K562 (cell line): ENCODE results near the gene CD46. TPM values are rescaled to one million over a fixed set of nuclear protein-coding genes. Genes with fewer than 3 reads are reported as not detected.

ENCODE experiments used
- ATF6 ChIP-seq: sonication (generic); formaldehyde crosslinking; IDR thresholded peaks from 2 replicates; pipeline ENCODE4 v1.4.0; 2020; ENCODE audit warnings: mild to moderate bottlenecking, missing genetic modification reagents
- ETV1 ChIP-seq: fragments of 450-650 bp; conservative IDR thresholded peaks from 2 replicates; pipeline ENCODE4 v1.6.1; 2016; ENCODE audit warnings: missing genetic modification characterization, control low read depth, low read depth, missing compliant biosample characterization
- JUND ChIP-seq, 2 experiments: IDR thresholded peaks; 2 replicates in 1 of 2; 3 replicates in 1 of 2; pipeline ENCODE4 v1.6.1; 2011; ENCODE audit warnings: borderline replicate concordance in 2 of 2, low read depth in 2 of 2, low read length in 2 of 2, improper control_type of control experiment in 1 of 2, missing biosample characterization in 1 of 2, missing genetic modification characterization in 1 of 2, missing genetic modification reagents in 1 of 2
- MTA2 ChIP-seq: fragments of 450-650 bp; IDR thresholded peaks from 2 replicates; pipeline ENCODE4 v1.6.1; 2016; ENCODE audit warnings: low read depth
- MTF1 ChIP-seq: fragments of 250-450 bp; sonication (Bioruptor Pico); IDR thresholded peaks from 2 replicates; pipeline ENCODE4 v1.9.0; 2021; ENCODE audit warnings: moderate library complexity, mild to moderate bottlenecking, inconsistent platforms, borderline replicate concordance
- NKRF ChIP-seq: fragments of 450-650 bp; IDR thresholded peaks from 2 replicates; pipeline ENCODE4 v1.6.1; 2016; ENCODE audit warnings: borderline replicate concordance
- SMARCA5 ChIP-seq: fragments of 450-650 bp; IDR thresholded peaks from 2 replicates; pipeline ENCODE4 v1.6.1; 2016
- STAG1 ChIP-seq: sonication (generic); formaldehyde crosslinking; IDR thresholded peaks from 2 replicates; pipeline ENCODE4 v1.5.0; 2020; ENCODE audit warnings: missing genetic modification reagents, borderline replicate concordance
- TBL1XR1 ChIP-seq, 2 experiments: IDR thresholded peaks; 2 replicates each; pipeline ENCODE4 v1.6.1; 2012; ENCODE audit warnings: improper control_type of control experiment in 2 of 2, low read length in 2 of 2, mild to moderate bottlenecking in 1 of 2
- TEAD4 ChIP-seq, 2 experiments: sonication (generic) in 1 of 2; formaldehyde crosslinking in 1 of 2; IDR thresholded peaks; 2 replicates each; pipeline versions ENCODE4 v1.6.1 to v1.8.0; 2012 to 2022; ENCODE audit warnings: borderline replicate concordance in 1 of 2, inconsistent platforms in 1 of 2, low read length in 1 of 2, mild to moderate bottlenecking in 1 of 2, missing genetic modification reagents in 1 of 2
- TSHZ1 ChIP-seq: fragments of 250-450 bp; sonication (Bioruptor Pico); IDR thresholded peaks from 2 replicates; pipeline ENCODE4 v1.4.0; 2020; ENCODE audit warnings: mild to moderate bottlenecking, moderate library complexity
- ZBTB26 ChIP-seq: fragments of 450-650 bp; formaldehyde crosslinking; IDR thresholded peaks from 2 replicates; pipeline ENCODE4 v1.4.0; 2022; ENCODE audit warnings: missing genetic modification characterization
- ZEB2 ChIP-seq: fragments of 450-650 bp; IDR thresholded peaks from 2 replicates; pipeline ENCODE4 v1.6.1; 2016
- ZFP91 ChIP-seq: sonication (generic); formaldehyde crosslinking; IDR thresholded peaks from 2 replicates; pipeline ENCODE4 v1.8.0; 2022; ENCODE audit warnings: mild to moderate bottlenecking, missing genetic modification reagents
- ZKSCAN8 ChIP-seq: fragments of 200-800 bp; sonication (Bioruptor generic); IDR thresholded peaks from 2 replicates; pipeline ENCODE4 v1.6.1; 2016; ENCODE audit warnings: missing genetic modification characterization, missing compliant biosample characterization
- ZNF282 ChIP-seq: sonication (generic); formaldehyde crosslinking; IDR thresholded peaks from 2 replicates; pipeline ENCODE4 v1.8.1; 2023; ENCODE audit warnings: missing genetic modification reagents
- polyA plus RNA-seq, 8 experiments: library from polyadenylated mRNA; depleted of rRNA in 4 of 8; stranded (reverse) in 5 of 8; unstranded in 3 of 8; fragments of >200 nt; fragmentation: Nextera tagmentation in 2 of 8; fragmentation: Illumina TruSeq in 1 of 8; extraction: Ambion mirVana in 2 of 8; extraction: Trizol in 1 of 8; gene quantifications; 2 replicates each; pipeline versions ENCODE4 v1.2.1 to v1.2.3, GENCODE V29; 2011 to 2014; ENCODE audit warnings: inconsistent platforms in 1 of 8, missing spikeins in 1 of 8
- total RNA-seq, 7 experiments: library from RNA; depleted of rRNA in 6 of 7; stranded (reverse); fragments of >200 nt in 6 of 7; fragmentation: Illumina TruSeq in 2 of 7; extraction: Trizol in 2 of 7; gene quantifications; 2 replicates each; pipeline versions ENCODE4 v1.2.1 to v1.2.3, GENCODE V29; 2011 to 2021; ENCODE audit warnings: low replicate concordance in 1 of 7

Gene CD46
- total and polyA plus RNA-seq, 9 of the 15 experiments (the other 6 are each of a cell fraction or from before 2014, with no cell fraction given), result 87.9 to 374 (median 156) TPM

- peak; percentile 72; the same call in 1 of the 2 replicates for TF ChIP-seq ZBTB26 (CRISPR knock-in tag)
- TF ChIP-seq ZFP91 (CRISPR knock-in tag), result no peak
- TF ChIP-seq NKRF, result no peak
- TF ChIP-seq ZEB2, result 0 out of 2 replicates have a peak, but pooled peaks have one; percentile 28
- peak; percentile 77 for TF ChIP-seq ZKSCAN8 (CRISPR knock-in tag)
- TF ChIP-seq ATF6 (CRISPR knock-in tag), result no peak
- TF ChIP-seq ETV1, result peak; percentile 47
- peak; percentile 28; the same call in 1 of the 2 replicates for TF ChIP-seq MTF1 (CRISPR knock-in tag)
- no peak; the same call in 1 of the 2 replicates for TF ChIP-seq MTA2
- no peak for TF ChIP-seq SMARCA5
- peak; percentile 46; the same call in 1 of the 2 replicates for TF ChIP-seq JUND (IDR thresholded peaks at IDR 0.05; ENCODE audit: borderline replicate concordance, low read depth, low read length)
- TF ChIP-seq JUND (tag; IDR thresholded peaks at IDR 0.05; ENCODE audit: borderline replicate concordance, low read depth, low read length), result peak; percentile 33; the same call in 2 of the 3 replicates
- TF ChIP-seq STAG1 (CRISPR knock-in tag), result no peak
- no peak for TF ChIP-seq ZNF282 (CRISPR knock-in tag)
- TF ChIP-seq TBL1XR1 (IDR thresholded peaks at IDR 0.05; ENCODE audit: low read length in 2 of 2), result no peak; a peak in 1 of 4 replicates
- no peak for TF ChIP-seq TSHZ1
- TF ChIP-seq TEAD4 (IDR thresholded peaks at IDR 0.05; ENCODE audit: low read length), result peak; percentile 70
- TF ChIP-seq TEAD4 (CRISPR knock-in tag; IDR thresholded peaks at IDR 0.05; ENCODE audit: borderline replicate concordance), result no peak
These were observed 76.8 kb downstream of the CD46 start (continued) for GRCh38 chr1:207828485-207829158.
